Astrocyte of the hippocampus (primary cell): ENCODE measurements around the gene CTNNB1.
A peak's percentile ranks its signal among the peaks of the same experiment; 100 is the strongest.

ENCODE experiments used
- DNase-seq: peaks from one replicate; pipeline ENCODE4 v3.0.0; 2011; ENCODE audit warnings: low read depth, low spot score

The CTNNB1 gene

DNA sequence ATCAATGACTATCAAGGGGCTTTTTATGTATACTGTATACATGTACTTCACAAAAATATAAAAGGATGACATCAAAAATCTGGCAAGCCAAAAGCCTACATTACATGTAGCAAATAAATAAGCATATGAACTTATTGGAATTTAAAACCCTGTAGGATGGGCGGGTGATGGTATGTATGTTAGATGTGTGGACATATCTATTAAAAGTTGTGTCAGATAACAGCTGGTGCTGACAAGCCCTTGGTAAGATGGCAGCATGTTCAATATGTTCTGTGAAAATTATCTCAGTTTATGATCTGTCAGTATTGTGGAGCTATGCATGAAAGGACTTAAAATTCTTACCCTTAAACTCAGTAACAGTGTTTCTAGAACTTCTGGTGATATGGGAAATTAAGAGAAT lies 20.1 kb downstream of the CTNNB1 start:
- no peak for DNase-seq

DNA sequence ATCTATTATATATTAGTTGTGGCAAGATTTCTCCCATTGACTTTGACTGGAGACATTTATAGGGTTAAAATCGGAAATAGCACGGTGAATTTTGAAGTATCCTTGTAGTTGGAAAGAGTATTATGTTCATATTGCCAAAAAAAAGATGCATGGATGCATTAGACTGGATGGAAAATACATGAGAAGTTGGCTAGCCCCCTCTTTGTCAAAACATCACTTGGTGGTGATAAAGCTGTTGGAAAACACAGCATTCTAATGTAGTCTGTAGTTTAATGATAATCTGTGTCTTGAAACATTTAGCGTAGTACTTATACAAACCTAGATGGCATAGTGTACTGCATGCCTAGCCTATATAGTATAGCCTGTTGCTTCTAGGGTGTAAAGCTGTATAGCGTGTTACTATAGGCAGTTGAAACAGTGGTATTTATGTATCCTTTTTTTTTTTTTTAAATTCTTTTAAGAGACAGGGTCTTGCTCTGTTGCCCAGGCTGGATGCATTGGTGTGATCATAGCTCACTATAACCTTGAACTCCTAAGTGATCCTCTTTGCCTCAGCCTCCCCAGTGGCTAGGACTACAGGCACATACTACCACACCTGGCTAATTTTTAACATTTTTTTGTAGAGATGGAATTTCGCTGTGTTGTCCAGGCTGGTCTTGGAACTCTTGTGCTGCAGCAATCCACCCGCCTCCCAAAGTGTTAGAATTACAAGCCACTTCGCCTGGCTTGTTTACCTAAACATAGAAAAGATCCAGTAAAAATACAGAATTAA lies 21.8 kb downstream of the CTNNB1 start:
- DNase-seq: no peak

GRCh38 chr3:41222012-41222411 lies 22.7 kb downstream of the CTNNB1 start:
- DNase-seq: no peak

GRCh38 chr3:41222501-41222900 lies 23.2 kb downstream of the CTNNB1 start:
- no peak for DNase-seq

- no peak for DNase-seq
Measured at GRCh38 chr3:41223078-41223477, 23.8 kb downstream of the CTNNB1 start.

- no peak for DNase-seq
Measured at GRCh38 chr3:41223691-41224090, 24.4 kb downstream of the CTNNB1 start.

DNA sequence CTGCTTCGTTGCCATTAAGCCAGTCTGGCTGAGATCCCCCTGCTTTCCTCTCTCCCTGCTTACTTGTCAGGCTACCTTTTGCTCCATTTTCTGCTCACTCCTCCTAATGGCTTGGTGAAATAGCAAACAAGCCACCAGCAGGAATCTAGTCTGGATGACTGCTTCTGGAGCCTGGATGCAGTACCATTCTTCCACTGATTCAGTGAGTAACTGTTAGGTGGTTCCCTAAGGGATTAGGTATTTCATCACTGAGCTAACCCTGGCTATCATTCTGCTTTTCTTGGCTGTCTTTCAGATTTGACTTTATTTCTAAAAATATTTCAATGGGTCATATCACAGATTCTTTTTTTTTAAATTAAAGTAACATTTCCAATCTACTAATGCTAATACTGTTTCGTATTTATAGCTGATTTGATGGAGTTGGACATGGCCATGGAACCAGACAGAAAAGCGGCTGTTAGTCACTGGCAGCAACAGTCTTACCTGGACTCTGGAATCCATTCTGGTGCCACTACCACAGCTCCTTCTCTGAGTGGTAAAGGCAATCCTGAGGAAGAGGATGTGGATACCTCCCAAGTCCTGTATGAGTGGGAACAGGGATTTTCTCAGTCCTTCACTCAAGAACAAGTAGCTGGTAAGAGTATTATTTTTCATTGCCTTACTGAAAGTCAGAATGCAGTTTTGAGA lies 25.0 kb downstream of the CTNNB1 start:
- peak; percentile 75 for DNase-seq

- DNase-seq: peak; percentile 57
Measured at GRCh38 chr3:41234823-41235721, 35.8 kb downstream of the CTNNB1 start.

GRCh38 chr3:41236228-41236627 lies 36.9 kb downstream of the CTNNB1 start:
- DNase-seq: no peak

DNA sequence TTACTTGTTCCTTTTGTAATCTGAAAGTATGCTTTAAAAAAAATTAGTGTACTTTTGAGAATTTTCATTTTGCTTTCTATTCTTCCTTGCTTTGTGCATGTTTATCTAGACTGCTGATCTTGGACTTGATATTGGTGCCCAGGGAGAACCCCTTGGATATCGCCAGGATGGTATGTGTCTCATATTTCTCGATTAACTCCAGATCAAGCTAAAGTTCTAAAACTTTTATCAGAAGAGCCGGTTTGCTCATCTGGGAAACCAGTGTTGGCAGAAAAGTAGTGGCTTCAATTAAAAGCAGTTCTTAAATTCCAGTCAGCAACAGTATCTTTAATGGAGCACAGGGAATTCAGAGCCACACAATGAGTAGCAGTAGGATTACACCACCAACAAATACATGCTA lies 38.6 kb downstream of the CTNNB1 start:
- DNase-seq: no peak

DNA sequence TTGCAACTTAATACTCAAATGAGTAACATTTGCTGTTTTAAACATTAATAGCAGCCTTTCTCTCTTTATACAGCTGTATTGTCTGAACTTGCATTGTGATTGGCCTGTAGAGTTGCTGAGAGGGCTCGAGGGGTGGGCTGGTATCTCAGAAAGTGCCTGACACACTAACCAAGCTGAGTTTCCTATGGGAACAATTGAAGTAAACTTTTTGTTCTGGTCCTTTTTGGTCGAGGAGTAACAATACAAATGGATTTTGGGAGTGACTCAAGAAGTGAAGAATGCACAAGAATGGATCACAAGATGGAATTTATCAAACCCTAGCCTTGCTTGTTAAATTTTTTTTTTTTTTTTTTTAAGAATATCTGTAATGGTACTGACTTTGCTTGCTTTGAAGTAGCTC lies 40.3 kb downstream of the CTNNB1 start:
- DNase-seq: no peak

DNA sequence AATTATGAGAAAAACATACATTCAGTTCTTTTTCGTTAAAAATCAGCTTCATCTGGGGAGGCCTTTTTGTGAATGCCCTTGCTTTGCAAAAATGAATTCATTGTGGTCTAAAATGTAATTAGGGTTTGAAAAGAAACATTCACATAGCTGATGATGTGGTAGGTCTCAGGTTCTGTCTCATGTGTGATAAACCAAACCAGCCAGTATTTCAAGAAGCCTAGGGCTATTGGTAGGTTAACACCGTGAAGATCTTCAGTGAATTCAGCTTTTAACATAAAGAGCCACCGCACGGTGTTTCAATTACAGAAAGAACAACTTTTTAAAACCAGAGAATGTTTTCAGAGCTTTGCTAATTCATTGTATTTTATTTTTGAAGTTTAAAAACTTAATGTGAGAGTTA lies 41.9 kb downstream of the CTNNB1 start:
- no peak for DNase-seq

DNA sequence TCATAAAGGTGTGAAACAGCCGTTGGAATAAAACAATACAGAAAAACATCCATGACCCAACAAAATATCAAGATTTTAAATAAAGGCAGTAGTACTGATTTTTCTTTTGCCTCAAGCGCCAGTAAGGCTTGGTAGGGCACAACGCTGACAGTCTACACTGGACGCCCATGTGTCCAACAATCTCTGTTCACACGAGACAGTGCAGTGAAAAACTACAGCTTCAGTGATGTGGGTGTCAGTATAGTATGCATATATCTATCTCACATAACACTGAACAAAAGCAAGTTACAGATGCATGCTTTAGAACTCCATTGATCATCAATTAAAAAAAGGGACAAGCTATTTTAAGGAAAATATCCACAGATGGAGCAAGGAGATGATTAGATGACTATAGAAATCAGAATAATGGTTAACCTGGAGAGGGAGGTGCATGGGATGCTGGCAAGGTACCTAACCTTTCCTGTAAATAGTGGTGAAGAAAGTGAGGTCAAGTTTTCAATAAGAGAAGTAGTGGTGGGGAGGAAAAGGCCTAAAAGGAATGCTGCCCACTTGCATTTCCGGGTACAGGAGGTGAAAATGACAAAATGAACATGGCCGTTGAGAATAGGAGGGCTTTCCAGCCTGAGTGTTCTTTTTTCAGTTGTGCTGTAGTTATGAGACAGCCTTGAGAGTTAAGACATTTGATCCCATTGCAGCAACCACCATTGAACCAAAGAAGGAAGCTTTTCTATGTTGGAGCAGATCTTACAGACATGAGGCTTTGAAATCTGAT lies 42.7 kb downstream of the CTNNB1 start:
- DNase-seq: no peak

DNA sequence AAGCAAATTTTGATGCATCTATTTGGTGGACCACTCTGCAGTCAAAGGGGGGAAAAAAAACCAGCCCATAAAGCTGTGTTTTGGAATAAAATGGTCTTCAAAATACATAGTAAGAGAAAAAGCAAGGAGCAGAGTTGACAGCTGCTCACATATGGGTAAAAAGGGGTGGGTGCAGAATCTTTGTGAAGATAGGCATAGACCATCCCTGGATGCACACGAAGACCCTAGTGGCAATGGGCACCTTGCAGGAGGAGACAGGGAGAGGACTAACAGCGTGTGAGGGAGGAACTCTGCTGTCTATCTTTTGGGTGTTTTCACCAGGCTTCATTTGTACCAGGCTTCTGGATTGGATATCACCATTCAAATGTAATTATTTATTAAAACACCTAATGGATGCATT lies 43.9 kb downstream of the CTNNB1 start:
- no peak for DNase-seq

GRCh38 chr3:41244620-41245336 lies 45.5 kb downstream of the CTNNB1 start:
- DNase-seq: no peak

- peak; percentile 82 for DNase-seq
Measured at GRCh38 chr3:41247055-41248004, 48.0 kb downstream of the CTNNB1 start.

- no peak for DNase-seq
Measured at GRCh38 chr3:41248525-41248924, 49.2 kb downstream of the CTNNB1 start.

- DNase-seq: no peak
Measured at GRCh38 chr3:41249318-41249717, 50.0 kb downstream of the CTNNB1 start.

- no peak for DNase-seq
Measured at GRCh38 chr3:41250825-41251224, 51.5 kb downstream of the CTNNB1 start.

DNA sequence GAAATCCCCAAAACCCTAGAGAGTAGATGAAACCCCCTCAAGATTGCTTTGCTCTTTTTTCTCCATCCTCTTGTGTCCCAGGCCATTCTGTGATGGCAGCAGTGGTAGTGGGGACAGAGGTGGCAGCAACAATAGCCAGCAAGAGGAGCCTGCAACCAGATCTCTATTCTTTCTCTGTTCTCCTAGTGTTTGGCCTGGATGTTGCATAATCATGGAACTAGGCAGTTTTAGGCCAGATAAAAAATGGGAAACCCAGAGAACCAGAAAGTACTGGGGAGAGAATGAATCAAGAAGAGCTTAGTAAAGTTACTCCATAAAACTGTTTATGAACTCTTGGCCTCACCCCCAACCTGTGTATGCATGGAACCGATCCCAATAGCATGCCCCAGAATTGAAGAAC lies 52.3 kb downstream of the CTNNB1 start:
- DNase-seq: no peak
